Smooth muscle cell (in vitro differentiated cells): ENCODE results near the gene LZTR1. TPM values are rescaled to one million over a fixed set of nuclear protein-coding genes. Genes with fewer than 3 reads are reported as not detected.

ENCODE experiments used
- DNase-seq: peaks from one replicate; lab custom pipeline; 2025; ENCODE audit not compliant: unreplicated experiment; lab: John Stamatoyannopoulos, UW
- H2AFZ ChIP-seq: fragments of 200-600 bp; sonication (generic); 2 replicates; pipeline ENCODE4 v1.6.0; 2016; ENCODE audit warnings: antibody characterized with exemption, low read depth, mild to moderate bottlenecking
- H3F3A ChIP-seq: fragments of 200-600 bp; sonication (generic); 2 replicates; pipeline ENCODE4 v1.6.0; 2017; ENCODE audit warnings: antibody characterized with exemption, low read depth
- H3K27ac ChIP-seq: fragments of 200-600 bp; sonication (generic); 2 replicates; pipeline ENCODE4 v1.5.1; 2016; ENCODE audit warnings: low read depth, mild to moderate bottlenecking
- H3K27me3 ChIP-seq: fragments of 200-600 bp; sonication (generic); 2 replicates; pipeline ENCODE4 v1.6.1; 2016; ENCODE audit warnings: low read depth, mild to moderate bottlenecking
- H3K36me3 ChIP-seq: fragments of 200-600 bp; sonication (generic); 2 replicates; pipeline ENCODE4 v1.5.1; 2016; ENCODE audit warnings: low read depth
- H3K4me1 ChIP-seq: fragments of 200-600 bp; sonication (generic); 2 replicates; pipeline ENCODE4 v1.5.1; 2016; ENCODE audit warnings: low read depth
- H3K4me2 ChIP-seq: fragments of 200-600 bp; sonication (generic); 2 replicates; pipeline ENCODE4 v1.6.0; 2016; ENCODE audit warnings: mild to moderate bottlenecking
- H3K4me3 ChIP-seq: fragments of 200-600 bp; sonication (generic); 2 replicates; pipeline ENCODE4 v1.5.1; 2016; ENCODE audit warnings: mild to moderate bottlenecking
- H3K79me2 ChIP-seq: fragments of 200-600 bp; sonication (generic); 2 replicates; pipeline ENCODE4 v1.6.0; 2016; ENCODE audit warnings: low read depth, mild to moderate bottlenecking
- H3K9ac ChIP-seq: fragments of 200-600 bp; sonication (generic); 2 replicates; pipeline ENCODE4 v1.6.0; 2016; ENCODE audit warnings: low read depth
- H3K9me3 ChIP-seq: fragments of 200-600 bp; sonication (generic); replicated peaks from 2 replicates; pipeline ENCODE4 v1.5.1; 2016; ENCODE audit warnings: low read depth
- H4K20me1 ChIP-seq: fragments of 200-600 bp; sonication (generic); 2 replicates; pipeline ENCODE4 v1.6.0; 2016; ENCODE audit warnings: low read depth
- CTCF ChIP-seq: fragments of 200-600 bp; sonication (generic); IDR thresholded peaks from 2 replicates; pipeline ENCODE4 v1.5.1; 2017; ENCODE audit warnings: borderline replicate concordance, mild to moderate bottlenecking, antibody characterized with exemption; ENCODE audit not compliant: insufficient read depth, poor library complexity, severe bottlenecking
- WGBS: methylation state at CpG from one replicate; pipeline ENCODE4 v1.1.7; 2016; ENCODE audit warnings: low lambda C conversion rate; 5-methylcytosine and 5-hydroxymethylcytosine counted together
- polyA plus RNA-seq: library from polyadenylated mRNA; unstranded; fragments of >200 nt; fragmentation: Nextera tagmentation; extraction: Ambion mirVana; gene quantifications from 2 replicates; pipeline ENCODE4 v1.2.1, GENCODE V29; 2016
- total RNA-seq: library from RNA; depleted of rRNA; stranded (reverse); fragments of >200 nt; gene quantifications from 2 replicates; pipeline ENCODE4 v1.2.3, GENCODE V29; 2014

LZTR1 gene
- total and polyA plus RNA-seq, 2 experiments from 2014 or later, result 34.2 to 43.9 TPM

GRCh38 chr22:21030032-21030431, 47.9 kb downstream of the LZTR1 start:
- Histone ChIP-seq H3K4me1 (peaks cover 3% of the 10 kb centered on the region), H2AFZ (no peak overlapping the region), H3K27me3 (peaks cover 17% of the 10 kb centered on the region), H3K79me2 (no peaks in the 10 kb centered on the region), H3K27ac (no peak overlapping the region), H4K20me1 (no peaks in the 10 kb centered on the region), H3K4me2 (no peak overlapping the region), H3F3A (no peaks in the 10 kb centered on the region), H3K9ac (no peak overlapping the region), H3K4me3 (no peak overlapping the region), H3K9me3 (no peaks in the 10 kb centered on the region), H3K36me3 (no peaks in the 10 kb centered on the region)
- 94% methylated on average over 15 of the region's 15 CpGs for WGBS
- no peak for TF ChIP-seq CTCF
- DNase-seq, result no peak

- Histone ChIP-seq H3F3A (no peaks in the 10 kb centered on the region), H3K36me3 (no peaks in the 10 kb centered on the region), H3K27ac (no peak overlapping the region), H3K9ac (no peak overlapping the region), H3K9me3 (no peaks in the 10 kb centered on the region), H4K20me1 (no peaks in the 10 kb centered on the region), H3K27me3 (peaks cover 17% of the 10 kb centered on the region), H3K79me2 (no peaks in the 10 kb centered on the region), H3K4me3 (no peak overlapping the region), H2AFZ (no peak overlapping the region), H3K4me1 (peaks cover 3% of the 10 kb centered on the region), H3K4me2 (no peak overlapping the region)
- no peak for DNase-seq
- 94% methylated on average over 40 of the region's 40 CpGs for WGBS
- TF ChIP-seq CTCF, result no peak
Observed at GRCh38 chr22:21030621-21031544, 48.8 kb downstream of the LZTR1 start.

GRCh38 chr22:21031545-21032036, 49.5 kb downstream of the LZTR1 start:
- no peaks in the 10 kb centered on the region for H3K79me2 ChIP-seq
- H3K9me3 ChIP-seq, result no peaks in the 10 kb centered on the region
- H3K4me1 ChIP-seq, result peaks cover 3% of the 10 kb centered on the region
- no peaks in the 10 kb centered on the region for H3K36me3 ChIP-seq
- peaks cover 4% of the 10 kb centered on the region for H3F3A ChIP-seq
- 89% methylated on average over 16 of the region's 18 CpGs for WGBS
- H2AFZ ChIP-seq, result no peak overlapping the region
- H3K4me2 ChIP-seq, result peak overlapping the region; percentile 81
- peaks cover 17% of the 10 kb centered on the region for H3K27me3 ChIP-seq
- no peak overlapping the region for H3K9ac ChIP-seq
- no peak for TF ChIP-seq CTCF
- no peak overlapping the region for H3K27ac ChIP-seq
- peak overlapping the region; percentile 12 for H3K4me3 ChIP-seq
- DNase-seq, result no peak
- no peaks in the 10 kb centered on the region for H4K20me1 ChIP-seq
